AG09319 (cell line): Measurements from ENCODE around the gene PEX5L.

Experiments
- DNase-seq: peaks from one replicate; pipeline ENCODE4 v3.0.0-alpha.2; 2010; ENCODE audit warnings: low read depth; ENCODE audit errors: extremely low read depth
- CTCF ChIP-seq: IDR thresholded peaks from 2 replicates; pipeline ENCODE4 v1.5.1; 2011; ENCODE audit warnings: low read depth, mild to moderate bottlenecking, inconsistent platforms, low read length, moderate library complexity

The PEX5L gene

DNA sequence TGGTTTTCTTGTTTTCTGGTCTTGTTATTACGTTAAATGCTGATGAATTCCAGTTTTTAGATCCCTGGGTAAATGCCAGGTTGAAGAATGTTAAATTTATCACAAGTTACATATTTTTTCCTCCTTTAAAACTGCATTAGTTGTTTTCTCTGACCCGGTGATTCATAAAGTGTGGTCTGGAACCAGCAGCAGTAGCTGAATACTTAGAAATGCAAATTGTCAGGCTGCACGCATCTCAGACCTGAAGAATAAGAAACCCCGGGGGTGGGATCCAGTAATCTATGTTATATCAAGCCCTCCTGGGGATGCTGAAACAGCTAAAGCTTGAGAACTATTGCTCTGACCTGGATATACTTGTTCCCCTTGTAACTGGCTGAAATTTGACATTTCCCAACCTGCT lies 69.1 kb downstream of the PEX5L start:
- TF ChIP-seq CTCF: no peak
- DNase-seq: no peak

- TF ChIP-seq CTCF: no peak
- no peak for DNase-seq
Observed at GRCh38 chr3:179964890-179965289, 71.8 kb downstream of the PEX5L start.

DNA sequence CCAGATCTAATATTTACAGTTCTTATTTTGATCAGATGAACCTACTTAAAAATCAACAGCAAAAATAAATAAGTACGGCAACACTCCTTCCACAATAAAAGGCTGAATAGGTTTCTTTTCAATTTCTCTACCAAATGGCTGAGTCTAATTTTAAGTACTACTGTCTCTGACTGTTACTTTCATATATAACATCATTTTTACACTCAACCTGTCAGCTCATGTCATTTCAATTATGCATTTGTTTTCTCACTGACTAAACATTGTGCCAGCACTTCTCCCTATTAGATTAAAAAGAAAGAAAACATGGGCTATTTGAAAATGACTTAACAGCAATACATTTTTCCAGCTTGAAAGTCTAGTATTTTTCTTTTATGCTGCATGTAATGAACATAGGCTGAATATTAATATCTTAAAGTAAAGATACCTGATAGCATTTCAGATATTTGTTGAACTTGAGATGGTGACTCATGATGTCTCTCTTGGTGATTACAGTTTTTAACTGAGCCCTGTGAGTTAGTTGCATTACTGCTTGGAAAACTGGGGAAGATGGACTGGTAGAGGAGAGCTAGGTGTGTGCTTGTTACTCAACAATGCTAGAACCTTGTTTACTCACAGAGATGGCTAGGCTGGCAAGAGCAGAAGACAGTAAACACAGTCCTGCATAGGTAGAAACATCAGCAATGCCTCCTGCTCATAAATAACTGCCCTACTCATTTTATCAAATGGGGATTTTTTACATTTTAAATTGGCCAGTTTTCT lies 73.9 kb downstream of the PEX5L start:
- TF ChIP-seq CTCF: no peak
- DNase-seq: no peak

GRCh38 chr3:179961703-179962078 lies 75.0 kb downstream of the PEX5L start:
- DNase-seq: no peak
- TF ChIP-seq CTCF: no peak

- TF ChIP-seq CTCF: no peak
- no peak for DNase-seq
Observed at GRCh38 chr3:179961071-179961702, 75.5 kb downstream of the PEX5L start.

- no peak for DNase-seq
- TF ChIP-seq CTCF: no peak
Observed at GRCh38 chr3:179958759-179959158, 78.0 kb downstream of the PEX5L start.

DNA sequence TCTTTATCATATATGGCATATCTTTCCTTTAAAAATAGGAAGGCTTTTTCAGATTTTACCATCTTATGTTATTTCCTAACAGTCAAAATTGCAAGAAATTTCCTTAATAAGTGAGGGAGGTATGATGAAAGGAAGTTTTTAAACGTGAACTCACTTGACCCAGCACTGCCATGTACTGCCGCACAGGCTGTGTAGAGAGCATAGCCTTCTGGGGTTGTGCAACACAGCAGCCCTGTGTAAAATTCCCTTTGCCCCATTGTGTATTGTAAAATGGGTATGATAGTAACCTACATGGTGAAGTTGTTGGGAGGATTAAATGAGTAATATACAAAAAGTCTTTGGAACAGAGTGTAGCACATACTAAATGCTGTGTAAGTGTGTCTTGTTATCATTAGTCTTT lies 78.6 kb downstream of the PEX5L start:
- no peak for DNase-seq
- TF ChIP-seq CTCF: no peak
